ENCODE data around the gene RCBTB1. TPM values are rescaled to one million over a fixed set of nuclear protein-coding genes. Genes with fewer than 3 reads are reported as not detected.

Gene RCBTB1
- total RNA-seq, 3 donors from 2014 or later (not counting 1 experiment from before 2014, with no cell fraction given) = 19.7 to 28.5 (median 28.4) TPM

DNA sequence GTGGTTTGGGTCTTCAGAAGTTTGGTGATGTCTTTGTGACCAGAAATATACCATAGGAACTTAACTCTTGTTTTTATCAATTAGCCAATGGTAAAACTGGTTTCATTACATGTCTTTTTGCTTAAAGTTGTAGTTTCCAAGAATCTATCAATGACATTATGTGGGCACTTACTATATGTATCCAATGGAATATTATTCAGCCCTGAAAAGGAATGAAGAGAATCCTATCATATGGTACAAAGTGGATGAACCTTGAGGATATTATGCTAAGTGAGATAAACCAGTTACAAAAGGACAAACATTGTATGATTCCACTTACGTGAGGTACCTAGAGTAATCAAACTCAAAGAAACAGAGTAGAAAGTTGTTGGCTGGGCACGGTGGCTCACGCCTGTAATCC is 26.4 kb downstream of the RCBTB1 start:
- H3K4me1 ChIP-seq (ENCODE audit: control insufficient read depth, insufficient read depth, low read length) = no peaks in the 10 kb centered on the region
- H3K27ac ChIP-seq (ENCODE audit: low read length) = no peak overlapping the region
- H3K4me3 ChIP-seq (ENCODE audit: low read length) = no peak overlapping the region
- ATAC-seq = no peak
- H3K9me3 ChIP-seq (ENCODE audit: control insufficient read depth, insufficient read depth, low read length) = no peaks in the 10 kb centered on the region
- H3K36me3 ChIP-seq (ENCODE audit: control insufficient read depth, insufficient read depth, low read length) = peaks cover 27% of the 10 kb centered on the region
- Mint-ChIP-seq H3K4me1 (peaks cover 0 to 8% of the 10 kb centered on the region in 2 donors), H3K4me3 (no peak overlapping the region), H3K27me3 (ENCODE audit: low read depth in 2 of 2) (no peaks in the 10 kb centered on the region), H3K36me3 (peaks cover 5% of the 10 kb centered on the region), H3K9me3 (peaks cover 0 to 2% of the 10 kb centered on the region in 2 donors), H3K27ac (no peak overlapping the region)
- intact Hi-C loops (cut with micrococcal nuclease) = no loop called here
- 98% methylated on average over 3 of the region's 3 CpGs for WGBS (ENCODE audit: insufficient coverage)
- DNase-seq = no peak
- H3K27me3 ChIP-seq (ENCODE audit: control insufficient read depth, insufficient read depth, low read length) = no peaks in the 10 kb centered on the region
- no peak for TF ChIP-seq CTCF (IDR thresholded peaks at IDR 0.05)

DNA sequence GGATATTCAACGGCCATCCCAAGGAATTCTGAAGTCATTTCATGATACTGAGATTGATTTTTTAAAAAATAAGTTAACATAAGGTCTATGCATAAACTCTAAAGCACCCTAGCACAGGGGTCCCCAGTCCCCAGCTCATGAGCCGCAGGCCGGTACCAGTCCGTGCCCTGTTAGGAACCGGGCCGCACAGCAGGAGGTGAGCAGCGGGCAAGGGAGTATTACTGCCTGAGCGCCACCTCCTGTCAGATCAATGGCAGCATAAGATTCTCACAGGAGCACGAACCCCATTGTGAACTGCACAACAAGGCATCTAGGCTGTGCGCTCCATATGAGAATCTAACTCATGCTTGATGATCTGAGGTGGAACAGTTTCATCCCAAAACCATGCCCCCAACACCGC is 31.0 kb downstream of the RCBTB1 start:
- no peaks in the 10 kb centered on the region for H3K27me3 Mint-ChIP-seq (ENCODE audit: low read depth in 2 of 2)
- intact Hi-C loops (cut with micrococcal nuclease) = no loop called here
- Histone ChIP-seq H3K9me3 (ENCODE audit: control insufficient read depth, insufficient read depth, low read length) (no peaks in the 10 kb centered on the region), H3K4me3 (ENCODE audit: low read length) (no peak overlapping the region), H3K27me3 (ENCODE audit: control insufficient read depth, insufficient read depth, low read length) (no peaks in the 10 kb centered on the region), H3K27ac (ENCODE audit: low read length) (no peak overlapping the region), H3K36me3 (ENCODE audit: control insufficient read depth, insufficient read depth, low read length) (peaks cover 30% of the 10 kb centered on the region), H3K4me1 (ENCODE audit: control insufficient read depth, insufficient read depth, low read length) (no peaks in the 10 kb centered on the region)
- peaks cover 0 to 5% of the 10 kb centered on the region in 2 donors for H3K4me1 Mint-ChIP-seq
- no peak for ATAC-seq
- peaks cover 0 to 2% of the 10 kb centered on the region in 2 donors for H3K9me3 Mint-ChIP-seq
- H3K27ac Mint-ChIP-seq = no peak overlapping the region
- 88% methylated on average over 10 of the region's 11 CpGs for WGBS (ENCODE audit: insufficient coverage)
- no peak for DNase-seq
- no peak overlapping the region for H3K4me3 Mint-ChIP-seq
- peaks cover 5% of the 10 kb centered on the region for H3K36me3 Mint-ChIP-seq
- TF ChIP-seq CTCF (IDR thresholded peaks at IDR 0.05) = no peak

- H3K36me3 Mint-ChIP-seq = peaks cover 1% of the 10 kb centered on the region
- no peak for DNase-seq
- peaks cover 31% of the 10 kb centered on the region for H3K36me3 ChIP-seq (ENCODE audit: control insufficient read depth, insufficient read depth, low read length)
- TF ChIP-seq CTCF (IDR thresholded peaks at IDR 0.05) = no peak
- H3K27ac ChIP-seq (ENCODE audit: low read length) = no peak overlapping the region
- no peak overlapping the region for H3K27ac Mint-ChIP-seq
- no peak for ATAC-seq
- H3K4me3 ChIP-seq (ENCODE audit: low read length) = no peak overlapping the region
- H3K4me1 Mint-ChIP-seq = peaks cover 0 to 5% of the 10 kb centered on the region in 2 donors
- H3K4me3 Mint-ChIP-seq = no peak overlapping the region
- no peaks in the 10 kb centered on the region for H3K27me3 Mint-ChIP-seq (ENCODE audit: low read depth in 2 of 2)
- H3K4me1 ChIP-seq (ENCODE audit: control insufficient read depth, insufficient read depth, low read length) = no peaks in the 10 kb centered on the region
- no peaks in the 10 kb centered on the region for H3K9me3 Mint-ChIP-seq
- no peaks in the 10 kb centered on the region for H3K27me3 ChIP-seq (ENCODE audit: control insufficient read depth, insufficient read depth, low read length)
- no peaks in the 10 kb centered on the region for H3K9me3 ChIP-seq (ENCODE audit: control insufficient read depth, insufficient read depth, low read length)
- 87% methylated on average over 2 of the region's 2 CpGs for WGBS (ENCODE audit: insufficient coverage)
- intact Hi-C loops (cut with micrococcal nuclease) = no loop called here
These were observed 31.5 kb downstream of the RCBTB1 start for GRCh38 chr13:49553888-49554287.

DNA sequence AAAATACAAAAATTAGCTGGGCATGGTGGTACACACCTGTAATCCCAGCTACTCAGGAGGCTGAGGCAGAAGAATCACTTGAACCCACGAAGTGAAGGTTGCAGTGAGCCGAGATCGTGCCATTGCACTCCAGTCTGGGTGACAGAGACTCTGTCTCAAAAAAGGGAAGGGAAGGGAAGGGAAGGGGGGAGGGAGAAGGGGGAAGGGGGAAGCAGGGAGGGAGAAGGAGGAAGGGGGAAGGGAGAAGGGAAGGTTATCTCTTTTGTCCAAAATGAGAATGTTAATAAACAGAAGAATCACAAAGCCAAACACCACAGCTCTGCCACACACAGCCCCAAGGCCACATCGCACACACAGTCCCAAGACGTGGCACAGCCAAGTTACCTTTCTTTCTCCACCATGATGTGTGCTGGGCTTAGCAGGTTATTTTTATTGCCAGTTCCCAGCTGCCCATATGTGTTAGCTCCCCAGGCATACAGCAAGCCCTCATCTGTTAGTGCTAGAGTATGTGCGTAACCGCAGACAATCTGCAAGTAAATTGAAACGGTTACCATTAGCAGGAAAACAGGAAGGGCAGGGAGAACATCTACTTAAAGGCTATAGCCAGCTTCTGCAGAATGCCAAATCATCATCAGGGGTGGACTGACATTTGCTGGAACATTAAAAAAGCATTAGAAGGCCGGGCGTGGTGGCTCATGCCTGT is 34.3 kb downstream of the RCBTB1 start:
- TF ChIP-seq CTCF (IDR thresholded peaks at IDR 0.05) = no peak
- WGBS (ENCODE audit: insufficient coverage) = 50% methylated on average over 10 of the region's 10 CpGs
- ATAC-seq (no peak), DNase-seq (no peak)
- Mint-ChIP-seq H3K4me1 (no peaks in the 10 kb centered on the region), H3K9me3 (no peaks in the 10 kb centered on the region), H3K4me3 (no peak overlapping the region), H3K27me3 (ENCODE audit: low read depth in 2 of 2) (no peaks in the 10 kb centered on the region), H3K36me3 (peaks cover 7% of the 10 kb centered on the region), H3K27ac (no peak overlapping the region)
- H3K4me1 ChIP-seq (ENCODE audit: control insufficient read depth, insufficient read depth, low read length) = no peaks in the 10 kb centered on the region
- no peak overlapping the region for H3K4me3 ChIP-seq (ENCODE audit: low read length)
- H3K36me3 ChIP-seq (ENCODE audit: control insufficient read depth, insufficient read depth, low read length) = peaks cover 35% of the 10 kb centered on the region
- no peak overlapping the region for H3K27ac ChIP-seq (ENCODE audit: low read length)
- H3K9me3 ChIP-seq (ENCODE audit: control insufficient read depth, insufficient read depth, low read length) = no peaks in the 10 kb centered on the region
- intact Hi-C loops (cut with micrococcal nuclease) = no loop called here
- H3K27me3 ChIP-seq (ENCODE audit: control insufficient read depth, insufficient read depth, low read length) = no peaks in the 10 kb centered on the region

Data from natural killer cell (primary cell).